ACHN (cell line): ENCODE measurements around the gene ZNF212.

Experiments used
- DNase-seq: peaks from one replicate; pipeline ENCODE4 v3.0.0-alpha.2; 2015
- in situ Hi-C: cut with HindIII; loops from 2 replicates; pipeline ENCODE4 v1.10.0; 2017; ENCODE audit warnings: low sequenced_read_pairs, low pct_ligation_motif_present, low pct_unique_long_range_greater_than_20kb

Gene ZNF212

DNA sequence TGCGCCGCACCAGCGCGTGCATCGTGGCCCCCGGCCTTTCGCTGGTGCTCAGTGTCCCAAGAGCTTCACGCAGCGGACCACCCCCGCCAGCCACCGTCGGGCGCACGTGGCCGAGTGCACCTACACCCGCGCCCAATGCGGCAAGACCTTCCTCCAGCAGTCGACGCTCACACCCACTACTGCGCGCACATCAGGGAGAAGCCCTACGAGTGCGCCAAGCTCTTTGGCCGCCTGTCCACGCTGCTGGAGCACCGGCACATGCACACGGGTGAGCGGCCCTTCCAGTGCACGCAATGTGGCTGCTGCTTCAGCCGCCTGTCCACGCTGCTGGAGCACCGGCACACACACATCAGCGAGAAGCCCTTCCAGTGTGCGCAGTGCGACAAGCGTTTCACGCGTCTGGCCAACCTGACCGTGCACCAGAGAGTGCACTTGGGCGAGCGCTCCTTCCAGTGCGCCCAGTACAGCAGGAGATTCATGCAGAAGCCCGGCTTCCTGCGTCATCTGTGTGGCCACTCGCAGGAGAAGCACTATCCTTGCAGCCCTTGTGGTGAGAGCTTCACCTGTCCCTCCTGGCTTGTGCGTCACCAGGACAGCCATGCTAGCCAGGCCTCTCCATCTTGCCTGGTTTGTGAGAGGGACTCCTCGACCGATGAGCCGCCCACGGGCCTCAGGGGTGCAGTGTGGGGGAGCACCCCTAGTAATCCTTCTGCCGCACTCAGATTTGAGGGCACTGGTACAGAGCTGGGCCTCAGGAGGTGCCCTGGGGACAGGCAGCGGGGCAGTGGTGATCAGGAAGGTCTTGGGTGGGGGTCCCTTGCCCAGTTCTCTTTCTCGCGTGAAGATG lies 55.4 kb downstream of the ZNF212 start:
- in situ Hi-C loops: no loop called here
- DNase-seq: no peak

DNA sequence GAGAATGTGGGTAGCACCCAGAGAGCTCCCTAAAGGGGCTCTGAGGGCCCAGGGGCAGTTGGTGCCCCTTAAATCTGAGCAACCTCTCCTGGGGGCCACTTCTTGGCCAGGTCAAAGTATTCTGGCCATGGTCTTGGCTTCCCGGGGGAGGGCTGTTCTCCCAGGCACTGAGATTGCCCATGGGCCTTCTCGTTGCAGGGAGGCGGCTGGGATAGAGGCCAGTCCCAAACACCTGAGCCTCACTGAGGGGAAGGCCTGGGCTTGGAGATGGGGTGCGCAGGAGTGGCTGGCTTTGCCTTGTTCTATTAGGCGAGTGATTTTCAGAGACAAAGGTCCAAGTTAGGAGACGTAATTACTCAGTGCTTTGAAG lies 56.0 kb downstream of the ZNF212 start:
- DNase-seq: no peak
- in situ Hi-C loops: no loop called here

DNA sequence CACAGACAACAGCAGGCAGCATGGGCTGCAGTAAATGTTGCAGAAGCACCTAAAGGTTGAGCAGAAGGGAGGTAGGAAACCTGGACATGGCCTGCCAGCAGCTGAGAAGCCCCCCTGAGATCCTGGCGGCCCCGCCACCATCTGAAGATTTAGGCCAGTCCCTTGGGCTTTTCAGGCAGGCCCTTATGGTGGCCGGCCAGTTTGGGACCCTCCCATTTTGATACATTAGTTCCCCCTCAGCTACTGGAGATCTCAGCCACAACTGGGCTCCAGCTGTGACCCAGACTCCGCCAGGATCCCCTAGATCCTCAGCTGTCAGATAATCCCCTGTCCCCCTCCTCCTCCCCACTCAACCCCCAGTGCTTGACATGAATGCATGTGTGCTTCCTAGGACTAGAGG lies 56.9 kb downstream of the ZNF212 start:
- DNase-seq: no peak
- in situ Hi-C loops: no loop called here

DNA sequence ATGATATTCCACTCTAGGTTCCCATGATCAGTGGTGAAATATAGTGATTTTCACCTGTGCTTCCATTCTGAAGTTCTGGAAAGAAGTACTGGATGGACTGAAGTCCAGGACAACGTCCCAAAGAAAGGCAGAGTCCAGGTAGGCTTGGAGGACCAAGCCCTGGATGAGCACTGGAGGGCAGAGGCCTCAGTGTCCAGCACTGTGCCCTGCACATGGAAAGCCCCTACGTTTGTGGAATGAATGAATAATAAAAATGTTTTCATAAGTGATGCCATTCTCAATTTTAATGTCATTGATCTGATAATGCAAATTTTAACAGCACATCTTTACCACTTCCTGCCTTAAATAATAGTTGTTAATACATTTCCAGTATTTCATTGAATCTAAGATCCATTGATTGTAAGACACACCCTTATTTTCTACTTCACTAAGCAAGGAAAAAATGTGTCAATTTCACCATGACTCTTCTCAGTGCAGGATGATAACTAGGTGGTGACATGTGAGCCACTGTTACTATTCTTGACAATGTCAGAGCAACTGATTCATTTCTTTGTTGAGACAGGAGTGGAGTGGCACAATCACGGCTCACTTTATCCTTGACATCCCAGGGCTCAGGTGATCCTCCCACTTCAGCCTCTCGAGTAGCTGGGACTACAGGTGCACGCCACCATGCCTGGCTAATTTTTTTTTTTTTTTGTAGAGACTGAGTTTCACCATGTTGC lies 57.7 kb downstream of the ZNF212 start:
- no peak for DNase-seq
- in situ Hi-C loops: no loop called here

DNA sequence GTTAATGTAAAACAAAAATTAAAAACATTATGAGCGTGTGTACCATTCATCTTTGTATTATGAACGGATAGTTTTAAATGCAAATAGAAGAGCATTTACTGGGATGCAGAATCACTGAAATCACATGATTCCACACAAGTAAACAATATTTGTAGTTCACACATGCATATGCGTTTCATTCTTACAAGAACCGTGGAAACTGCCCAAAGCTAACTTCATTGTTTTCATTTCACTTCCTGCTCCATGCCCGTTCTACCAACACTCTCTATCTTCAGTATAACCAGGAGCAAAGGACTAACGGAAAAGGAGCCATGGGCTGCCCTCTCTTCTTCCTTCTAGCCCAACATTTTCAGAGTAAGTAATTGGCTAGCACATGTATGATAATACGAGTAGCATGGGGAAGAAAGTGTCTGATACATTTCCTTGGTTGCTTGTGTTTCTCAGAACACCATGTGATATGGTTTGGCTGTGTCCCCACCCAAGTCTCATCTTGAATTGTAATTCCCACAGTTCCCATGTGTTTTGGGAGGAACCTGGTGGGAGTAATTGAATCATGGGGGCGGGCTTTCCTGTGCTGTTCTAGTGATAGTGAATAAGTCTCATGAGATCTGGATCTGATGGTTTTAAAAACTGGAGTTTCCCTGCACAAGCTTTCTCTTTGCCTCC lies 61.3 kb downstream of the ZNF212 start:
- DNase-seq: no peak
- in situ Hi-C loops: no loop called here

DNA sequence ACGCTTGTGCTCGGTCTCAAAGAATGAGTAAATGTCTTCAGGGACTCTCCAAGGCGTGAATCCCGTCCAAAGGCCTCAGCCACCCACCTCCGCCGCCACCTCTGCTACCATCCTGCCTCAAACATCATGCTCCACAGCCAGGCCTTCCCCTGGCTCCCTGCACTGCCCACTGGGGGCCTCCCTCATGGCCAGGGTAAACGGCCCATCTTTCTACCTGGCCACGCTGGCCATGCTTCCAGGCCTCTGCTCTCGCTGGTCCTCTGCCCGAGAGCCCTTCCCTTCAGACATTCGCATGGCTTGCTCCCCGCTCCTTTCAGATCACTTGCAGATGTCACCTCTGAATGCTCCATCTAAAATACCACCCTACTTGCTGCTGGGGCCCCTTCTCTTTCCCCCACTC lies 62.8 kb downstream of the ZNF212 start:
- in situ Hi-C loops: no loop called here
- no peak for DNase-seq

DNA sequence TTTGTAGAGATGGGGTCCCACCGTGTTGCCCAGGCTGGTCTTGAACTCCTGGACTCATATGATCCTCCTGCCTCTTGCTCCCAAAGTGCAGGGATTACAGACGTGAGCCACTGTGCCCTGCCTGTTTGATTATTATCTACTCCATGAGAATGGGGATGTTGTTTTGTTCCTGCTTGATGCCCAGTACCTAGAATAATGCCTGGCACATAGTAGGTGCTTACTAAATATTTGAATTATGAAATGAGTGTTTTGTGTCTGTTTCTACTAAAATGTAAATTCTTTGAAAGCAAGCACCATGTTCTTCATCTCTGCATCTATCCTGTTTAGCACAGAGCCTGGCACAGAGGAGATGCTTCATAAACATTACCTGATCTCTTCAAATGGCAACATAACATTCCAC lies 63.4 kb downstream of the ZNF212 start:
- in situ Hi-C loops: no loop called here
- DNase-seq: no peak

DNA sequence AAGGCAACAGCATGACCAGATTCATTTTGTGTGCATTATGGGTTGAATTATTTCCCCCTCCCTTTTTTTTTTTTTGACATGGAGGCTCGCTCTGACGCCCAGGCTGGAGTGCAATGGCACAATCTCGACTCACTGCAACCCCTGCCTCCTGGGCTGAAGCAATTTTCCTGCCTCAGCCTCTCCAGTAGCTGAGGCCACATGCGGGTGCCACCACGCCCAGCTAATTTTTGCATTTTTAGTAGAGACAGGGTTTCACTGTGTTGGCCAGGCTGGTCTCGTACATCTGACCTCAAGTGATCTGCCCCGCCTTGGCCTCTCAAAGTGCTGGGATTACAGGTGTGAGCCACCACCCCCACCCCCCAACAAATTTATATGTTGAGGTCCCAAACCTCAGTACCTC lies 64.6 kb downstream of the ZNF212 start:
- no peak for DNase-seq
- in situ Hi-C loops: no loop called here
